Measurements from ENCODE around the gene TMEFF2.

TMEFF2 gene

GRCh38 chr2:192004188-192004963 lies 190.4 kb downstream of the TMEFF2 start:
- no peak for DNase-seq

- no peak for DNase-seq
Measured at GRCh38 chr2:192002418-192002817, 192.3 kb downstream of the TMEFF2 start.

- no peak for DNase-seq
Measured at GRCh38 chr2:192000196-192000980, 194.3 kb downstream of the TMEFF2 start.

GRCh38 chr2:191999101-191999841 lies 195.5 kb downstream of the TMEFF2 start:
- no peak for DNase-seq

- no peak for DNase-seq
Measured at GRCh38 chr2:191995285-191995684, 199.4 kb downstream of the TMEFF2 start.

- no peak for DNase-seq
Measured at GRCh38 chr2:191994749-191995148, 200.0 kb downstream of the TMEFF2 start.

GRCh38 chr2:191991442-191991841 lies 203.3 kb downstream of the TMEFF2 start:
- DNase-seq = no peak

GRCh38 chr2:191985740-191986139 lies 209.0 kb downstream of the TMEFF2 start:
- no peak for DNase-seq

GRCh38 chr2:191983591-191983990 lies 211.1 kb downstream of the TMEFF2 start:
- DNase-seq = no peak

GRCh38 chr2:191983186-191983585 lies 211.5 kb downstream of the TMEFF2 start:
- no peak for DNase-seq

- DNase-seq = no peak
Measured at GRCh38 chr2:191981706-191982105, 213.0 kb downstream of the TMEFF2 start.

- no peak for DNase-seq
Measured at GRCh38 chr2:191980483-191980882, 214.2 kb downstream of the TMEFF2 start.

- no peak for DNase-seq
Measured at GRCh38 chr2:191979221-191979730, 215.5 kb downstream of the TMEFF2 start.

- no peak for DNase-seq
Measured at GRCh38 chr2:191977754-191978153, 217.0 kb downstream of the TMEFF2 start.

- no peak for DNase-seq
Measured at GRCh38 chr2:191976436-191976835, 218.3 kb downstream of the TMEFF2 start.

- no peak for DNase-seq
Measured at GRCh38 chr2:191974676-191975075, 220.1 kb downstream of the TMEFF2 start.

GRCh38 chr2:191970867-191971266 lies 223.9 kb downstream of the TMEFF2 start:
- DNase-seq = no peak

GRCh38 chr2:191968120-191968519 lies 226.6 kb downstream of the TMEFF2 start:
- no peak for DNase-seq

- no peak for DNase-seq
Measured at GRCh38 chr2:191965733-191966132, 229.0 kb downstream of the TMEFF2 start.

- DNase-seq = no peak
Measured at GRCh38 chr2:191961556-191961955, 233.2 kb downstream of the TMEFF2 start.

- no peak for DNase-seq
Measured at GRCh38 chr2:191959209-191959608, 235.5 kb downstream of the TMEFF2 start.

- DNase-seq = no peak
Measured at GRCh38 chr2:191957996-191958860, 236.5 kb downstream of the TMEFF2 start.
